HepG2 (cell line): Measurements from ENCODE around the gene PPIG. TPM values are rescaled to one million over a fixed set of nuclear protein-coding genes. Genes with fewer than 3 reads are reported as not detected.
A peak's percentile ranks its signal among the peaks of the same experiment; 100 is the strongest.
"Not testable (repeated sequence)": the region's sequence is repeated elsewhere in the genome, so short reads cannot be mapped to it uniquely, and the experiment has no call there.

Source experiments
- ATAC-seq: fragments of 200-7000 bp; cut with Tn5 transposase; 3 replicates; pipeline ENCODE4 v1.9.1; 2020; ENCODE audit warnings: mild to moderate bottlenecking, moderate library complexity
- BruUV-seq: library from RNA; stranded (reverse); fragments of 400-500 nt; replicated peaks from 2 replicates; lab custom pipeline; 2021; lab: Mats Ljungman, UMichigan
- CTCF ChIA-PET: fragments of 300-600 bp; formaldehyde crosslinking; extraction: SDS; loops from one replicate; lab custom pipeline; 2021; ENCODE audit warnings: low total read pairs, inconsistent platforms, low intra/inter-chr PET ratio; lab: Yijun Ruan, JAX
- POLR2A ChIA-PET: fragments of 350-600 bp; sonication (Branson Sonifier 250); formaldehyde crosslinking; loops from one replicate; lab custom pipeline; 2020; ENCODE audit warnings: antibody characterized with exemption, inconsistent platforms; lab: Yijun Ruan, JAX
- DNase-seq: peaks from one replicate; pipeline ENCODE4 v3.0.0-alpha.2; 2015; ENCODE audit warnings: low spot score
- FAIRE-seq: peaks from 3 replicates; lab custom pipeline; 2011; peaks lifted over from hg19 to GRCh38; lab: Jason Lieb, UNC
- H2AFZ ChIP-seq: one replicate; pipeline ENCODE4 v1.6.1; 2011; ENCODE audit warnings: low read length, inconsistent platforms
- H3K27ac ChIP-seq: fragments of 300-600 bp; 3 replicates; pipeline ENCODE4 v1.8.0; 2011; ENCODE audit warnings: mixed run types, mild to moderate bottlenecking, mixed read lengths, low read length, inconsistent platforms; ENCODE audit not compliant: insufficient read depth; ENCODE audit errors: extremely low read length
- H3K27me3 ChIP-seq, 2 experiments: fragments of 200-600 bp in 1 of 2; 2 replicates in 1 of 2; 3 replicates in 1 of 2; pipeline versions ENCODE4 v1.6.0 to v1.8.0; 2011; ENCODE audit warnings: low read length in 2 of 2, mild to moderate bottlenecking in 2 of 2, moderate library complexity in 2 of 2, inconsistent platforms in 1 of 2; ENCODE audit not compliant: insufficient read depth in 2 of 2, control insufficient read depth in 1 of 2
- H3K36me3 ChIP-seq, 2 experiments: fragments of 200-600 bp in 1 of 2; replicated peaks in 1 of 2; 2 replicates in 1 of 2; 3 replicates in 1 of 2; pipeline versions ENCODE4 v1.5.1 to v1.8.0; 2011; ENCODE audit warnings: low read length in 2 of 2, inconsistent platforms in 1 of 2; ENCODE audit not compliant: insufficient read depth in 2 of 2, control insufficient read depth in 1 of 2
- H3K4me1 ChIP-seq: 2 replicates; pipeline ENCODE4 v1.5.1; 2012; ENCODE audit warnings: low read length, inconsistent platforms; ENCODE audit not compliant: insufficient read depth
- H3K4me2 ChIP-seq: 2 replicates; pipeline ENCODE4 v1.6.0; 2011; ENCODE audit warnings: low read depth, low read length, inconsistent platforms
- H3K4me3 ChIP-seq, 3 experiments: fragments of 200-600 bp in 1 of 3; sonication (generic), shearing (Covaris generic) in 1 of 3; replicated peaks in 1 of 3; 2 replicates each; pipeline ENCODE4 v1.5.1; 2011 to 2016; ENCODE audit warnings: low read length in 3 of 3, inconsistent platforms in 2 of 3, low read depth in 2 of 3, mild to moderate bottlenecking in 2 of 3, control low read depth in 1 of 3, mixed read lengths in 1 of 3; ENCODE audit not compliant: insufficient read depth in 1 of 3
- H3K79me2 ChIP-seq: one replicate; pipeline ENCODE4 v1.6.1; 2011; ENCODE audit warnings: low read length, inconsistent platforms; ENCODE audit not compliant: insufficient read depth
- H3K9ac ChIP-seq: 2 replicates; pipeline ENCODE4 v1.6.0; 2011; ENCODE audit warnings: mild to moderate bottlenecking, low read depth, low read length, inconsistent platforms; ENCODE audit not compliant: insufficient read depth
- H3K9me3 ChIP-seq: 2 replicates; pipeline ENCODE4 v1.5.1; 2012; ENCODE audit warnings: mild to moderate bottlenecking, low read length
- H4K20me1 ChIP-seq: 2 replicates; pipeline ENCODE4 v1.6.0; 2011; ENCODE audit warnings: inconsistent platforms, mild to moderate bottlenecking, low read length, moderate library complexity; ENCODE audit not compliant: insufficient read depth
- PAX8 ChIP-seq: sonication (generic); formaldehyde crosslinking; IDR thresholded peaks from 2 replicates; pipeline ENCODE4 v1.8.0; 2022; ENCODE audit warnings: mild to moderate bottlenecking, missing genetic modification reagents, borderline replicate concordance
- SAFB2 ChIP-seq: sonication (generic); formaldehyde crosslinking; IDR thresholded peaks from 2 replicates; pipeline ENCODE4 v1.5.1; 2020; ENCODE audit warnings: missing genetic modification reagents, low read depth, mild to moderate bottlenecking, borderline replicate concordance
- ZMYM4 ChIP-seq: sonication (generic); formaldehyde crosslinking; IDR thresholded peaks from 2 replicates; pipeline ENCODE4 v1.8.1; 2023; ENCODE audit warnings: mild to moderate bottlenecking, missing genetic modification reagents
- ZNF160 ChIP-seq: sonication (generic); formaldehyde crosslinking; IDR thresholded peaks from 2 replicates; pipeline ENCODE4 v1.8.0; 2022; ENCODE audit warnings: mild to moderate bottlenecking, inconsistent platforms, missing genetic modification reagents
- ZNF24 ChIP-seq: fragments of 450-650 bp; IDR thresholded peaks from 2 replicates; pipeline ENCODE4 v1.6.1; 2017; ENCODE audit warnings: antibody characterized with exemption, mild to moderate bottlenecking
- WGBS: methylation state at CpG from one replicate; pipeline ENCODE4 v1.1.6; 2017; ENCODE audit warnings: low lambda C conversion rate; 5-methylcytosine and 5-hydroxymethylcytosine counted together
- in situ Hi-C: cut with HindIII; loops from 2 replicates; pipeline ENCODE4 v1.10.0; 2017; ENCODE audit warnings: low pct_unique_long_range_greater_than_20kb; ENCODE audit not compliant: extremely low pct_ligation_motif_present
- intact Hi-C: fragments of 100-400 bp; cut with micrococcal nuclease; formaldehyde crosslinking; loops from one replicate; pipeline ENCODE4 v1.10.0; 2022; ENCODE audit not compliant: unreplicated experiment
- polyA plus RNA-seq, 8 experiments: library from polyadenylated mRNA; depleted of rRNA in 3 of 8; stranded (reverse) in 7 of 8; unstranded in 1 of 8; fragments of >200 nt; fragmentation: Illumina TruSeq in 4 of 8; extraction: Trizol in 4 of 8; gene quantifications; 2 replicates each; pipeline versions ENCODE4 v1.2.1 to v1.2.3, GENCODE V29; 2011 to 2016; ENCODE audit warnings: low read depth in 4 of 8, missing spikeins in 1 of 8, mixed read lengths in 1 of 8; ENCODE audit not compliant: insufficient read depth in 1 of 8
- total RNA-seq, 5 experiments: library from RNA; depleted of rRNA; stranded (reverse); fragments of >200 nt; fragmentation: Illumina TruSeq; extraction: Trizol; gene quantifications; 2 replicates each; pipeline ENCODE4 v1.2.3, GENCODE V29; 2016; ENCODE audit warnings: low read depth in 1 of 5

Gene PPIG
- total and polyA plus RNA-seq, 2 of the 13 experiments (the other 11 are each of a cell fraction or from before 2014, with no cell fraction given), result 31.3 to 81.0 TPM

- POLR2A ChIA-PET, DNase-seq, H3K36me3 ChIP-seq, intact Hi-C loops, H3K27me3 ChIP-seq, in situ Hi-C loops, FAIRE-seq, H3K9me3 ChIP-seq, H3K27ac ChIP-seq, H2AFZ ChIP-seq, BruUV-seq, H3K4me2 ChIP-seq, CTCF ChIA-PET, H3K9ac ChIP-seq, H4K20me1 ChIP-seq, H3K4me3 ChIP-seq, ATAC-seq, H3K79me2 ChIP-seq: not testable (repeated sequence)
- H3K4me1 ChIP-seq, result peaks cover 31% of the 10 kb centered on the region
- 0 out of 2 replicates have a peak, but pooled peaks have one; percentile 20 for TF ChIP-seq ZMYM4 (CRISPR knock-in tag)
- WGBS, result 79% methylated on average over 4 of the region's 4 CpGs
These were observed 102.7 kb downstream of the PPIG start for GRCh38 chr2:169686825-169687224.

DNA sequence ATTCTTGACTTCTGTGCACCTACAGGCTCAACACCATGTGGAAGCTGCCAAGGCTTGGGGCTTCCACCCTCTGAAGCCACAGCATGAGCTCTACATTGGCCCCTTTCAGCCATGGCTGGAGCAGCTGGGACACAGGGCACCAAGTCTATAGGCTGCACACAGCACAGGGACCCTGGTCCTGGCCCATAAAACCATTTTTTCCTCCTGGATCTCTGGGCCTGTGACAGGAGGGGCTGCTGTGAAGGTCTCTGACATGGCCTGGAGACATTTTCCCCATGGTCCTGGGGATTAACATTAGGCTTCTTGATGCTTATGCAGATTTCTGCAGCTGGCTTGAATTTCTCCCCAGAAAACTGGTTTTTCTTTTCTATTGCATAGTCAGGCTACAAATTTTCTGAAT is 103.8 kb downstream of the PPIG start:
- POLR2A ChIA-PET, H3K79me2 ChIP-seq: not testable (repeated sequence)

GRCh38 chr2:169690958-169691357 is 106.8 kb downstream of the PPIG start:
- no peak for DNase-seq
- Histone ChIP-seq H3K36me3 (no peaks in the 10 kb centered on the region), H3K9me3 (no peaks in the 10 kb centered on the region), H2AFZ (no peak overlapping the region), H3K27ac (no peak overlapping the region), H3K4me3 (no peak overlapping the region), H3K9ac (no peak overlapping the region), H3K27me3 (no peaks in the 10 kb centered on the region; a peak in 1 of 5 replicates), H4K20me1 (no peaks in the 10 kb centered on the region), H3K4me1 (peaks cover 31% of the 10 kb centered on the region), H3K4me2 (no peak overlapping the region), H3K79me2 (peaks cover 11% of the 10 kb centered on the region)
- no peak for ATAC-seq
- TF ChIP-seq ZNF160 (CRISPR knock-in tag) (0 out of 2 replicates have a peak, but pooled peaks have one; percentile 33), PAX8 (CRISPR knock-in tag) (no peak), SAFB2 (CRISPR knock-in tag) (no peak), ZNF24 (no peak)
- in situ Hi-C loops, result no loop called here
- POLR2A ChIA-PET, result no interaction called here
- intact Hi-C loops, result no loop called here
- CTCF ChIA-PET, result no interaction called here
- no peak for FAIRE-seq
- no TSS peak for BruUV-seq
- WGBS, result 20% methylated on average over 1 of the region's 1 CpG

More for the DNA sequence above, 103.8 kb downstream of the PPIG start:
- H3K27ac ChIP-seq, DNase-seq, CTCF ChIA-PET, H3K4me3 ChIP-seq, H2AFZ ChIP-seq, H3K4me2 ChIP-seq, H4K20me1 ChIP-seq, H3K36me3 ChIP-seq, H3K9me3 ChIP-seq, intact Hi-C loops, FAIRE-seq, BruUV-seq, in situ Hi-C loops, H3K27me3 ChIP-seq, H3K9ac ChIP-seq, ATAC-seq: not testable (repeated sequence)
- H3K4me1 ChIP-seq, result peaks cover 28% of the 10 kb centered on the region
